ENCODE data around the gene LRRTM3. TPM values are rescaled to one million over a fixed set of nuclear protein-coding genes. Genes with fewer than 3 reads are reported as not detected.

LRRTM3 gene
- total RNA-seq, 1 donor from 2014 or later, result 0.05 TPM

- intact Hi-C loops (cut with micrococcal nuclease), result no loop called here
These were observed 184.4 kb downstream of the LRRTM3 start for GRCh38 chr10:67110286-67110685.

- intact Hi-C loops (cut with micrococcal nuclease), result no loop called here
These were observed 186.9 kb downstream of the LRRTM3 start for GRCh38 chr10:67112765-67113164.

GRCh38 chr10:67114945-67115344 lies 189.1 kb downstream of the LRRTM3 start:
- intact Hi-C loops (cut with micrococcal nuclease), result no loop called here

- intact Hi-C loops (cut with micrococcal nuclease), result no loop called here
These were observed 190.1 kb downstream of the LRRTM3 start for GRCh38 chr10:67115972-67116371.

- intact Hi-C loops (cut with micrococcal nuclease), result loop anchor here (5.0 kb wide), 1 partner anchor 1267 kb away; no protein-coding TSS in a partner anchor
These were observed 193.8 kb downstream of the LRRTM3 start for GRCh38 chr10:67119651-67120050.

- intact Hi-C loops (cut with micrococcal nuclease), result no loop called here
These were observed 201.6 kb downstream of the LRRTM3 start for GRCh38 chr10:67127441-67127840.

- intact Hi-C loops (cut with micrococcal nuclease), result no loop called here
These were observed 214.8 kb downstream of the LRRTM3 start for GRCh38 chr10:67140641-67141040.

- intact Hi-C loops (cut with micrococcal nuclease), result no loop called here
These were observed 215.5 kb downstream of the LRRTM3 start for GRCh38 chr10:67141300-67141699.

GRCh38 chr10:67144530-67144929 lies 218.7 kb downstream of the LRRTM3 start:
- intact Hi-C loops (cut with micrococcal nuclease), result no loop called here

Measured in T-helper 1 cell treated with Interleukin-12 subunit alpha and Interleukin-12 subunit beta and Interleukin-4 antibody, amounts not matched to agents 30 ng/mL and 1 ng/mL, for 36 hours (primary cell).